Tibial nerve (tissue), 4 donors: ENCODE data around the gene LRSAM1.

ENCODE experiments used
- CTCF ChIP-seq, 5 experiments: fragments of 200-600 bp in 3 of 5; fragments of 450-650 bp in 2 of 5; sonication (generic) in 3 of 5; IDR thresholded peaks; one replicate each; pipeline ENCODE4 v1.5.1; 2016 to 2019; ENCODE audit warnings: antibody characterized with exemption in 5 of 5, mild to moderate bottlenecking in 3 of 5, moderate library complexity in 2 of 5
- EP300 ChIP-seq, 2 donors: sonication (generic); formaldehyde crosslinking; IDR thresholded peaks; one replicate each; pipeline ENCODE4 v1.6.1; 2017; ENCODE audit warnings: antibody characterized with exemption in 2 of 2, mild to moderate bottlenecking in 1 of 2
- POLR2A ChIP-seq, 2 donors: fragments of 450-650 bp; IDR thresholded peaks; one replicate each; pipeline ENCODE4 v1.6.1; 2017; ENCODE audit warnings: antibody characterized with exemption in 2 of 2, mild to moderate bottlenecking in 2 of 2, moderate library complexity in 2 of 2

- TF ChIP-seq CTCF (IDR thresholded peaks at IDR 0.05) (no peak), POLR2A (IDR thresholded peaks at IDR 0.05) (no peak), EP300 (IDR thresholded peaks at IDR 0.05) (no peak)
These were observed 63.2 kb downstream of the LRSAM1 start for GRCh38 chr9:127514468-127514867.
